Gastrocnemius medialis (tissue), 4 donors: ENCODE data around the gene BSDC1.

Experiments
- POLR2A ChIP-seq, 2 donors: fragments of 450-650 bp; IDR thresholded peaks; one replicate each; pipeline ENCODE4 v1.6.1; 2017; ENCODE audit warnings: antibody characterized with exemption in 2 of 2, mild to moderate bottlenecking in 2 of 2, moderate library complexity in 2 of 2
- TF ChIP-seq, protein P1 (sequence below), 5 experiments: fragments of 450-650 bp in 3 of 5; fragments of 200-600 bp in 2 of 5; sonication (generic) in 2 of 5; IDR thresholded peaks in 4 of 5; conservative IDR thresholded peaks in 1 of 5; 1 replicate in 4 of 5; 2 replicates in 1 of 5; pipeline ENCODE4 v1.5.1; 2016 to 2019; ENCODE audit warnings: antibody characterized with exemption in 5 of 5, mild to moderate bottlenecking in 3 of 5, moderate library complexity in 3 of 5

DNA sequence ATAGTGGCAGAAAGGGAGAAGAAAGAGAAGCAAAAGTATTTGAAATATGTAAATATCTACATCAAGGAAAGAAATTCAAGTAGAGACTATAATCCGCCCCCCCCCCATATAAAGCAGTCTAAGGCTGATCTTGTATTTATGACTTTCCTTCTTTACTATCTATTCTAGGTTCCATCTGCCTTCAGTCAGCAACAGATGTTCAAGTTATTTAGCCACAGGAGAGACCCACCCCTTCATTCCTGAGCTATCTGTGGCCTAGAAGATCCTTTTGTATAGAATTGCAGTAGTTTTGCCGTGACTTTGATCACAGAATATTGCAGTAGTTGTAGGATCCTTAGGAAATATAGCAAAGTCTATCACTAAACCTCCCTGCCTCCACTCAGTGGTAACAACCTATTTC is 10.7 kb upstream of the BSDC1 start:
- TF ChIP-seq, protein P1, sequence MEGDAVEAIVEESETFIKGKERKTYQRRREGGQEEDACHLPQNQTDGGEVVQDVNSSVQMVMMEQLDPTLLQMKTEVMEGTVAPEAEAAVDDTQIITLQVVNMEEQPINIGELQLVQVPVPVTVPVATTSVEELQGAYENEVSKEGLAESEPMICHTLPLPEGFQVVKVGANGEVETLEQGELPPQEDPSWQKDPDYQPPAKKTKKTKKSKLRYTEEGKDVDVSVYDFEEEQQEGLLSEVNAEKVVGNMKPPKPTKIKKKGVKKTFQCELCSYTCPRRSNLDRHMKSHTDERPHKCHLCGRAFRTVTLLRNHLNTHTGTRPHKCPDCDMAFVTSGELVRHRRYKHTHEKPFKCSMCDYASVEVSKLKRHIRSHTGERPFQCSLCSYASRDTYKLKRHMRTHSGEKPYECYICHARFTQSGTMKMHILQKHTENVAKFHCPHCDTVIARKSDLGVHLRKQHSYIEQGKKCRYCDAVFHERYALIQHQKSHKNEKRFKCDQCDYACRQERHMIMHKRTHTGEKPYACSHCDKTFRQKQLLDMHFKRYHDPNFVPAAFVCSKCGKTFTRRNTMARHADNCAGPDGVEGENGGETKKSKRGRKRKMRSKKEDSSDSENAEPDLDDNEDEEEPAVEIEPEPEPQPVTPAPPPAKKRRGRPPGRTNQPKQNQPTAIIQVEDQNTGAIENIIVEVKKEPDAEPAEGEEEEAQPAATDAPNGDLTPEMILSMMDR (IDR thresholded peaks at IDR 0.05 in 4 of 5, conservative IDR thresholded peaks at IDR 0.05 in 1 of 5) = no peak
- no peak for TF ChIP-seq POLR2A (IDR thresholded peaks at IDR 0.05)
